Naive thymus-derived CD4-positive, alpha-beta T cell (primary cell): ENCODE data around the gene ATP13A3. TPM values are rescaled to one million over a fixed set of nuclear protein-coding genes. Genes with fewer than 3 reads are reported as not detected.
"Not testable (repeated sequence)": the region's sequence is repeated elsewhere in the genome, so short reads cannot be mapped to it uniquely, and the experiment has no call there.

Experiments used
- ATAC-seq: fragments of 150-1000 bp; cut with Tn5 transposase; 2 replicates; pipeline ENCODE4 v1.10.0; 2021; ENCODE audit warnings: mild to moderate bottlenecking, moderate library complexity
- CTCF ChIA-PET: fragments of 350-600 bp; sonication (Branson Sonifier 250); formaldehyde crosslinking; loops from one replicate; lab custom pipeline; 2021; ENCODE audit warnings: antibody characterized with exemption; lab: Charles Lee
- POLR2A ChIA-PET: fragments of 350-600 bp; sonication (Branson Sonifier 250); formaldehyde crosslinking; loops from one replicate; lab custom pipeline; 2021; ENCODE audit warnings: antibody characterized with exemption, inconsistent platforms; lab: Charles Lee
- DNase-seq, 9 donors: peaks; one replicate each; pipeline versions ENCODE4 v3.0.0 to v3.0.0-alpha.2; 2020 to 2022; ENCODE audit warnings: mixed read lengths in 1 of 9
- H3K27ac ChIP-seq: one replicate; pipeline ENCODE4 v1.7.0; 2013; ENCODE audit warnings: mild to moderate bottlenecking, low read depth, low read length, moderate library complexity
- H3K27me3 ChIP-seq, 2 donors: one replicate each; pipeline ENCODE4 v1.7.0; 2013; ENCODE audit warnings: low read length in 2 of 2, mild to moderate bottlenecking in 2 of 2, moderate library complexity in 2 of 2; ENCODE audit not compliant: control insufficient read depth in 2 of 2, insufficient read depth in 2 of 2
- H3K36me3 ChIP-seq, 3 experiments: 1 replicate in 2 of 3; 2 replicates in 1 of 3; pipeline ENCODE4 v1.7.0; 2013; ENCODE audit warnings: low read length in 3 of 3, mild to moderate bottlenecking in 3 of 3, moderate library complexity in 1 of 3; ENCODE audit not compliant: insufficient read depth in 3 of 3, control insufficient read depth in 2 of 3
- H3K4me1 ChIP-seq, 2 donors: one replicate each; pipeline ENCODE4 v1.7.0; 2013; ENCODE audit warnings: low read length in 2 of 2, mild to moderate bottlenecking in 2 of 2, moderate library complexity in 1 of 2; ENCODE audit not compliant: control insufficient read depth in 2 of 2, insufficient read depth in 2 of 2
- H3K4me3 ChIP-seq: 2 replicates; pipeline ENCODE4 v1.7.0; 2013; ENCODE audit warnings: mild to moderate bottlenecking, low read length
- H3K9me3 ChIP-seq, 3 experiments: 1 replicate in 2 of 3; 2 replicates in 1 of 3; pipeline ENCODE4 v1.7.0; 2013; ENCODE audit warnings: low read length in 3 of 3; ENCODE audit not compliant: control insufficient read depth in 2 of 3
- H3K27ac Mint-ChIP-seq, 9 donors: one replicate each; pipeline ENCODE4 v1.8.0; 2020 to 2022; ENCODE audit warnings: mixed read lengths in 9 of 9, mild to moderate bottlenecking in 8 of 9, moderate library complexity in 5 of 9, inconsistent platforms in 2 of 9
- H3K27me3 Mint-ChIP-seq, 5 donors: one replicate each; pipeline ENCODE4 v1.8.0; 2021 to 2022; ENCODE audit warnings: mixed read lengths in 5 of 5, mild to moderate bottlenecking in 1 of 5
- H3K36me3 Mint-ChIP-seq, 5 donors: one replicate each; pipeline ENCODE4 v1.8.0; 2020 to 2022; ENCODE audit warnings: mixed read lengths in 5 of 5, mild to moderate bottlenecking in 3 of 5, inconsistent platforms in 1 of 5
- H3K4me1 Mint-ChIP-seq, 7 donors: one replicate each; pipeline ENCODE4 v1.8.0; 2020 to 2022; ENCODE audit warnings: mixed read lengths in 7 of 7, mild to moderate bottlenecking in 3 of 7, inconsistent platforms in 1 of 7
- H3K4me3 Mint-ChIP-seq, 10 donors: one replicate each; pipeline ENCODE4 v1.8.0; 2020 to 2022; ENCODE audit warnings: mild to moderate bottlenecking in 10 of 10, mixed read lengths in 10 of 10, moderate library complexity in 6 of 10, inconsistent platforms in 2 of 10
- H3K9me3 Mint-ChIP-seq, 11 donors: one replicate each; pipeline ENCODE4 v1.8.0; 2020 to 2022; ENCODE audit warnings: mixed read lengths in 11 of 11, mild to moderate bottlenecking in 4 of 11, inconsistent platforms in 1 of 11, moderate library complexity in 1 of 11
- intact Hi-C, 2 donors: fragments of 100-400 bp; cut with micrococcal nuclease; formaldehyde crosslinking; loops; one replicate each; pipeline ENCODE4 v1.15.1; 2023
- polyA plus RNA-seq, 2 donors: library from polyadenylated mRNA; unstranded; fragments of 300-500 nt; fragmentation: Illumina TruSeq; gene quantifications; one replicate each; pipeline ENCODE4 v1.2.3, GENCODE V29; 2021
- total RNA-seq, 6 experiments: library from RNA in 5 of 6; stranded (reverse) in 5 of 6; gene quantifications; 1 replicate in 5 of 6; 2 replicates in 1 of 6; pipeline ENCODE4 v1.2.3 and lab custom pipeline; 2021 to 2026

The ATP13A3 gene
- total and polyA plus RNA-seq, 7 experiments from 2014 or later: 4.6 to 81.8 (median 46.7) TPM

DNA sequence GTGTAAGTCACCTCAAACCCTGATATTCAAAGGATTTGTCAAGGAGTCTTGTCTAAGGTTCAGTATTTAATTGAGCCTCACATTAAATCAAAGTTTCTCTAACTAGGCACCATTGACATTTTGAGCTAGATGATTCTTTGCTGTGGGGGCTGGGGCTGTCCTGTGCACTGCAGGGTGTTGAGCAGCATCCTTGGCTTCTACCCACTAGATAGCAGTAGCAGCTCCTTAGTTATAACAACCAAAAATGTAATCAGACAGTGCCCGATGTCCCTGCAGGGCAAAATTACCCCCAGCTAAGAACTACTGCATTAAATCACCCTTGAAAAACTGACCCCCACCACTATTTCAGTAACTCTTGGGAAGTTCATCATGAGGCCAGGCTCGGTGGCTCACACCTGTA lies 17.3 kb upstream of the ATP13A3 start:
- no peak overlapping the region for H3K4me3 ChIP-seq
- POLR2A ChIA-PET: no interaction called here
- Mint-ChIP-seq H3K27me3 (no peaks in the 10 kb centered on the region), H3K27ac (no peak overlapping the region), H3K36me3 (peaks cover 0 to 17% (median 6%) of the 10 kb centered on the region in 5 donors), H3K4me1 (peaks cover 0 to 3% (median 0%) of the 10 kb centered on the region in 7 donors), H3K4me3 (no peak overlapping the region), H3K9me3 (peaks cover 0 to 3% (median 0%) of the 10 kb centered on the region in 11 donors)
- no peaks in the 10 kb centered on the region for H3K27me3 ChIP-seq
- no peaks in the 10 kb centered on the region for H3K36me3 ChIP-seq
- no peaks in the 10 kb centered on the region for H3K9me3 ChIP-seq
- intact Hi-C loops: no loop called here
- DNase-seq (no peak), ATAC-seq (no peak)
- CTCF ChIA-PET: interaction anchor here (1.2 kb wide), 1 partner anchor 32 kb away, joined by 5 read pairs; no protein-coding TSS in a partner anchor
- H3K4me1 ChIP-seq: no peaks in the 10 kb centered on the region
- no peak overlapping the region for H3K27ac ChIP-seq

DNA sequence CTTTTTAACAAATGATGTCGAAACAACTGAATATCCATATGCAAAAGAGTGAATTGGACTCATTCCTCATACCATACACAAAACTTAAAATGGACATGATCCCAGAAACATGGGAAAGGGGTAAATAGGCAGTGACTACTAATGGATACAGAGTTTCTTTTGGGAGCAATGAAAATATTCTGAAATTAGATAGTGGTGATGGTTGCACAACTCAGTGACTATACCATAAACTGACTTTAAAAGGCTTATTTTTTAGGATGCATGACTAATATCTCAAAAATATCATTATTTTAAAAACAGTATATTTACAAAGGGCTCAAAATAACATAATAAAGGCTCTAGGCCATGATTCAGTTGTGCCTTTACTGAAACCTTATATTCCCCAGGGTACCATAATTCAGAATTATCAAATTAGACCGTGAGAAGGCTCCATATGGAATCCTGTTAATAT lies 16.3 kb upstream of the ATP13A3 start:
- peaks cover 0 to 3% (median 0%) of the 10 kb centered on the region in 11 donors for H3K9me3 Mint-ChIP-seq
- Histone ChIP-seq H3K27ac (no peak overlapping the region), H3K27me3 (no peaks in the 10 kb centered on the region), H3K9me3 (no peaks in the 10 kb centered on the region), H3K4me1 (no peaks in the 10 kb centered on the region), H3K36me3 (no peaks in the 10 kb centered on the region), H3K4me3 (no peak overlapping the region)
- CTCF ChIA-PET: no interaction called here
- POLR2A ChIA-PET: no interaction called here
- H3K27me3 Mint-ChIP-seq: no peaks in the 10 kb centered on the region
- ATAC-seq (no peak), DNase-seq (no peak)
- peaks cover 0 to 17% (median 6%) of the 10 kb centered on the region in 5 donors for H3K36me3 Mint-ChIP-seq
- no peak overlapping the region for H3K27ac Mint-ChIP-seq
- intact Hi-C loops: no loop called here
- peaks cover 0 to 1% (median 0%) of the 10 kb centered on the region in 7 donors for H3K4me1 Mint-ChIP-seq
- H3K4me3 Mint-ChIP-seq: no peak overlapping the region

DNA sequence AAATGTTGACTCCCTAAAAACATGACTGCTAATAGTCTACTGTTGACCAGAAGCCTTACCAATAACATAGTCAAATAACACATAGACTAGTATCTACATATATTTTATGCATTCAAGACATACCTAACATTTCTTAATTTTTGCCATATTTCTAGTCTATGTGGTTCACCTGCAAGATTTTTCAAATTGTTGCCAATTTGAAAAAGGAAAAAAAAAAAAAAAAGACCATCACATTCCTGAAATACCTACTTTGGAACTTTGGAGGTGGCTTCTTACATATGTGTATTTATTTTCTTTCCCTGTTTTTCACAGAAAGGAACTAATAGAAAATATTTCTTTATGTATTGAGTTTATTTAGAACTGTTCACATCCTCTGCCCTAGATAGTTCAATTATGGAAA lies 13.4 kb upstream of the ATP13A3 start:
- H3K4me3 Mint-ChIP-seq: no peak overlapping the region
- no peaks in the 10 kb centered on the region for H3K4me1 ChIP-seq
- no peak overlapping the region for H3K27ac Mint-ChIP-seq
- no peak overlapping the region for H3K27ac ChIP-seq
- CTCF ChIA-PET: no interaction called here
- H3K36me3 ChIP-seq: no peaks in the 10 kb centered on the region
- H3K9me3 Mint-ChIP-seq: peaks cover 0 to 3% (median 0%) of the 10 kb centered on the region in 11 donors
- no peaks in the 10 kb centered on the region for H3K27me3 ChIP-seq
- no peak overlapping the region for H3K4me3 ChIP-seq
- ATAC-seq (no peak), DNase-seq (no peak)
- peaks cover 0 to 17% (median 10%) of the 10 kb centered on the region in 7 donors for H3K4me1 Mint-ChIP-seq
- H3K36me3 Mint-ChIP-seq: peaks cover 0 to 10% (median 6%) of the 10 kb centered on the region in 5 donors
- intact Hi-C loops: no loop called here
- no peaks in the 10 kb centered on the region for H3K27me3 Mint-ChIP-seq
- no peaks in the 10 kb centered on the region for H3K9me3 ChIP-seq
- POLR2A ChIA-PET: no interaction called here

DNA sequence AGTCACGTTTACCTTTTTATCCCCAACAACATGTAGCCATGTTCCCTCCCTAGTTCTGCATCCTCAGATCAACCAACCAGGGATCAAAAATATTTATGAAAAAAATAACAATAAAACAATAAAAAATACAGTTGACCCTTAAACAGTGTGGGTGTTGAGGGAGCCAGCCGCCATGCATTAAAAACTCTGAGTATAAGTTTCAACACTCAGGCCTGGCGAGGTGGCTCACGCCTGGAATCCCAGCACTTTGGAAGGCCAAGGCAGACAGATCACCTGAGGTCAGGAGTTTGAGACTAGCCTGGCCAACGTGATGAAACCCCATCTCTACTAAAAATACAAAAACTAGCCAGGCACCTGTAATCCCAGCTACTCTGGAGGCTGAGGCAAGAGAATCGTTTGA lies 12.7 kb upstream of the ATP13A3 start:
- CTCF ChIA-PET, H3K4me3 Mint-ChIP-seq, H3K27me3 ChIP-seq, POLR2A ChIA-PET, H3K9me3 Mint-ChIP-seq, ATAC-seq, H3K27ac Mint-ChIP-seq, H3K9me3 ChIP-seq, H3K27ac ChIP-seq, intact Hi-C loops, DNase-seq, H3K4me3 ChIP-seq, H3K36me3 ChIP-seq, H3K4me1 ChIP-seq, H3K27me3 Mint-ChIP-seq: not testable (repeated sequence)
- H3K36me3 Mint-ChIP-seq: peaks cover 0 to 10% (median 6%) of the 10 kb centered on the region in 5 donors
- peaks cover 0 to 17% (median 10%) of the 10 kb centered on the region in 7 donors for H3K4me1 Mint-ChIP-seq

GRCh38 chr3:194497799-194498575 lies 11.2 kb upstream of the ATP13A3 start:
- Mint-ChIP-seq H3K36me3 (peaks cover 0 to 15% (median 6%) of the 10 kb centered on the region in 5 donors), H3K27me3 (no peaks in the 10 kb centered on the region), H3K4me1 (peaks cover 4 to 17% (median 16%) of the 10 kb centered on the region in 7 donors), H3K9me3 (peaks cover 0 to 3% (median 0%) of the 10 kb centered on the region in 11 donors), H3K4me3 (no peak overlapping the region), H3K27ac (no peak overlapping the region)
- peak; percentile 53 for ATAC-seq
- ChIA-PET POLR2A (no interaction called here), CTCF (no interaction called here)
- Histone ChIP-seq H3K9me3 (no peaks in the 10 kb centered on the region), H3K36me3 (no peaks in the 10 kb centered on the region), H3K4me1 (no peaks in the 10 kb centered on the region), H3K27ac (no peak overlapping the region), H3K27me3 (no peaks in the 10 kb centered on the region), H3K4me3 (no peak overlapping the region)
- DNase-seq: no peak
- intact Hi-C loops: no loop called here

GRCh38 chr3:194496217-194496919 lies 9.6 kb upstream of the ATP13A3 start:
- peak overlapping the region in 3 of 9 donors; percentile 23 to 36 (median 28) for H3K27ac Mint-ChIP-seq
- Histone ChIP-seq H3K9me3 (no peaks in the 10 kb centered on the region), H3K27me3 (no peaks in the 10 kb centered on the region), H3K36me3 (no peaks in the 10 kb centered on the region), H3K4me1 (no peaks in the 10 kb centered on the region), H3K4me3 (no peak overlapping the region), H3K27ac (no peak overlapping the region)
- peak overlapping the region in 1 of 10 donors; percentile 30 for H3K4me3 Mint-ChIP-seq
- ChIA-PET POLR2A (interaction anchor here (0.7 kb wide), 1 partner anchor 1331 kb away, joined by 4 read pairs; no protein-coding TSS in a partner anchor), CTCF (no interaction called here)
- intact Hi-C loops: no loop called here
- peaks cover 0 to 9% (median 4%) of the 10 kb centered on the region in 5 donors for H3K36me3 Mint-ChIP-seq
- H3K9me3 Mint-ChIP-seq: peaks cover 0 to 3% (median 0%) of the 10 kb centered on the region in 11 donors
- DNase-seq (no peak), ATAC-seq (peak; percentile 49)
- no peaks in the 10 kb centered on the region for H3K27me3 Mint-ChIP-seq
- H3K4me1 Mint-ChIP-seq: peaks cover 11 to 22% (median 16%) of the 10 kb centered on the region in 7 donors
